GM19328 (cell line): ENCODE results near the gene ACSL1.
"Not testable (repeated sequence)": the region's sequence is repeated elsewhere in the genome, so short reads cannot be mapped to it uniquely, and the experiment has no call there.

Source experiments
- ATAC-seq: cut with Tn5 transposase; IDR thresholded peaks from one replicate; pipeline ENCODE4 v1.9.1; 2021; ENCODE audit warnings: mild to moderate bottlenecking, moderate library complexity; ENCODE audit not compliant: unreplicated experiment

The ACSL1 gene

GRCh38 chr4:184792950-184793555, 32.7 kb downstream of the ACSL1 start:
- ATAC-seq: no peak

- ATAC-seq: no peak
These were observed 33.4 kb downstream of the ACSL1 start for GRCh38 chr4:184792334-184792733.

GRCh38 chr4:184790826-184791225, 34.9 kb downstream of the ACSL1 start:
- ATAC-seq: no peak

GRCh38 chr4:184787766-184788503, 37.8 kb downstream of the ACSL1 start:
- ATAC-seq: no peak

- no peak for ATAC-seq
These were observed 40.0 kb downstream of the ACSL1 start for GRCh38 chr4:184785813-184786212.

GRCh38 chr4:184784628-184785257, 41.0 kb downstream of the ACSL1 start:
- no peak for ATAC-seq

- ATAC-seq: no peak
These were observed 42.9 kb downstream of the ACSL1 start for GRCh38 chr4:184782731-184783373.

- ATAC-seq: not testable (repeated sequence)
These were observed 46.6 kb downstream of the ACSL1 start for GRCh38 chr4:184779160-184779559.

- ATAC-seq: no peak
These were observed 47.4 kb downstream of the ACSL1 start for GRCh38 chr4:184778325-184778724.

GRCh38 chr4:184776821-184777220, 48.9 kb downstream of the ACSL1 start:
- ATAC-seq: no peak

GRCh38 chr4:184775854-184776555, 49.8 kb downstream of the ACSL1 start:
- no peak for ATAC-seq

- no peak for ATAC-seq
These were observed 51.6 kb downstream of the ACSL1 start for GRCh38 chr4:184774152-184774551.

GRCh38 chr4:184771416-184771815, 54.4 kb downstream of the ACSL1 start:
- no peak for ATAC-seq

- ATAC-seq: no peak
These were observed 56.5 kb downstream of the ACSL1 start for GRCh38 chr4:184769141-184769765.

- ATAC-seq: no peak
These were observed 57.5 kb downstream of the ACSL1 start for GRCh38 chr4:184768296-184768695.

GRCh38 chr4:184766446-184766845, 59.3 kb downstream of the ACSL1 start:
- no peak for ATAC-seq

GRCh38 chr4:184765473-184766340, 60.1 kb downstream of the ACSL1 start:
- ATAC-seq: no peak

- no peak for ATAC-seq
These were observed 61.2 kb downstream of the ACSL1 start for GRCh38 chr4:184764601-184765000.

- no peak for ATAC-seq
These were observed 62.5 kb downstream of the ACSL1 start for GRCh38 chr4:184763150-184763780.
